HG02610 (cell line): ENCODE data around the gene SLC24A1.
A peak's percentile ranks its signal among the peaks of the same experiment; 100 is the strongest.
"Not testable (repeated sequence)": the region's sequence is repeated elsewhere in the genome, so short reads cannot be mapped to it uniquely, and the experiment has no call there.

Experiments
- ATAC-seq: cut with Tn5 transposase; IDR thresholded peaks from one replicate; pipeline ENCODE4 v1.9.1; 2021; ENCODE audit warnings: mild to moderate bottlenecking, moderate library complexity; ENCODE audit not compliant: unreplicated experiment

Gene SLC24A1

DNA sequence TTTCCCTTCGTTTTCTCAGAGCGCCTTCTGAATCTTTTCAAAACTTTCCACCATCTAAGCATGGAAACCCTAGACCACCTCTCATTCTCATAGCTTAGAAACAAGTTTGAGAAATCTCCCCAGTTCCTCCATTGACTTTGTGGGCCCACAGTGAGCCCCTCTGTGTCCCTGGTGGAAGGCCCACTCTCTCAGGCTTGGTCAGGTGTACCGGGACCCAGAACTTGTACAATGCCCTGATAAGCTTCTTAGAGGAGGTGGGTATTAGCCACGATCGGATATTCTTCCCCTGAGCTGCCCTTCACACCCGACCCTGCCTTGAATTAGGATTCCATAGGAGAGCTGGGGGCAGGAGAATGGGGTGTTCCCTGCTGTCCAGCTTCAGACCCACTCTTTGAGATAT is at the start of gene SLC24A1:
Gene SLC24A1, plus strand, starts transcription at position 301 of the 400 bp plus-strand sequence. CDS start 2,143 bp downstream, outside the sequence.
- ATAC-seq = no peak

DNA sequence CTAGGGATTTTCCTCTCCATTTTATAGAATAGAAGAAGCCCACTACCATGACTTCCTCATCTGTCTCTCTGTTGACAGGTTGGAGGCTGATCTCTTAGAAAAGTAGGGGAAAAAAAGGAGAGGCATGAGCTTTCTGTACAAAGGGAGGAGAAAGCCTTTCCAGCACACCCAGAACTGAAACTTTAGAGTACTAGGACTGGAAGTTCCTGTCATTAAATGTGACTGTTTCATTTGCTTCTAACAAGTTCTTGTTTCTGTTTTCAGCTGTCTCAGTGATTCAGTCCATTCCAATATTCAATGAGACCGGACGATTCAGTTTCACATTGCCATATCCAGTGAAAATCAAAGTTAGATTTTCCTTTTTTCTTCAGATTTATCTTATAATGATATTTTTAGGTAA is 49.8 kb upstream of the SLC24A1 start:
- no peak for ATAC-seq

DNA sequence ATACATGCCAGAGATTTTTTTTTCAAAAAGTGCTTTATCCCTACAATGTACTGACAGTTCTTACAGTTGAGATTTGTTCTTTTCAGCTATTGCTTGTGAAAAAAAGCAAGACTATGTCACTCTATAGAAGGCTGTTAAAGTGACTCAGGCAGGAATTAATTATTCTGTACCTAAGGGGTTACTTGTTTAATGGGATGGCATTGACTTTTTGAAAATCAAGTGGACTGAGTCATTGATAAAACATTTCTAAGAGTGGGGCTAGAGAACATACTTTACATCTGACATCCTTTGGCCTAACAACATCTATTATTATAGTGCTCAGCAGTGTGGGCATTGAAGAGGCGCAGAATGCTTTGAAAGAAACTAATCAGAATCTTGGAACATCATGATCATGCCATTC is 45.1 kb upstream of the SLC24A1 start:
- ATAC-seq = no peak

GRCh38 chr15:65577129-65577996 is 44.4 kb upstream of the SLC24A1 start:
- no peak for ATAC-seq

GRCh38 chr15:65578904-65579728 is 42.6 kb upstream of the SLC24A1 start:
- ATAC-seq = no peak

- ATAC-seq = no peak
Observed at GRCh38 chr15:65579762-65580161, 42.0 kb upstream of the SLC24A1 start.

DNA sequence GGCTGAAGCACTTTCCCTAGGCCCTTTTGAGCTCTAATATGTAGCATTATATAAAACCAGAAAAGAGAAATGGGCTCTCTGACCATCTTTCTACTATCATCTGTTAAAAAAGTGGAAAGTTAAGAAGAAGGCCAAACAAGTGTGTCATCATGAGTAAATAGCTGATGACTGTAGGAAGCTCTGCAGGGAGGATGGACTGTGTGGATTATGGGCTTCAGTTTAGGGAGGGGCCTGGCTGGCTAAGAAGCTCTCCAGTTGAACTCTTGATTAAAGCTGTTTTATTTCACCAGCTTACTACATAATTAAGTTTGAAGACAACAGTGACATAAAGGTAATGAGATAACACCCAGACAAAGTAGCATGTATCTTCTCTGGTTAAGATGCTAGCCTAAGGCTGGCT is 41.5 kb upstream of the SLC24A1 start:
- ATAC-seq = no peak

DNA sequence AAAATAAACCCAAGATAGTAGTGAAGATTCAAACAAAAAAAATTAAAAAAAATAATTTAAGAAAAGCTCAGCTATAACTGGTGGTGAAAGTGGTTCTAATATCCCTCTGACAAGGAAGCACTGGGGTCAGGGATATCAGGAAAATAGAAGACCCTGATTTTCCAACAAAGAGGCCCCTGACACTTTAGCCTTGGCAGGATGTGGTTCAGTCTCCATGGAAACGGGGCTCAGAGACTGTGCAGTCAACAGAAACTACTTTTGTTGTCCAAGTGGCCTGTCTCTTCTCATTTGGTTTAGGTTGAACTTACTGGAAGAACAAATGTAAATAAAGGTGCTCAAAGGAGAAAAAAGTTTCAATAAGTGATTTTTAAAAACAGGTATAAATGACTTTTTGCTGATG is 38.0 kb upstream of the SLC24A1 start:
- no peak for ATAC-seq

DNA sequence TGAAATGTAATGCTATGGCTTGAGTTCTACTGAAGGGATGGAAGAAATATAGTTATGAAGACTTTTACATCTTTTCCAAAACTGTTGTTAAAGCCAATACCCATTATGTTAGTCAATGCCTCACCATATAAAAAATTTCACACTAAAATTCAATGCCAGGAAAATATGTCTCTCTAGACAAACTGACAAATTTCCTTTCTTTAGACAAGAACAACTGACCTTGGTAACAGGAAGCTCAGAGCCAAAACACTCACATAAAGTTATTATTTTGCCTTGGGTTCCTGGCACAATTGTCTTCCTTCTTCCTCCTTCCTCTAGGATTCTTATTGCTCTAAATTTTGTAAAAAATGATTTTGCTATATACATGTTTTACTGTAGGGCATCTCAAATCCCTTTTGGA is 37.5 kb upstream of the SLC24A1 start:
- ATAC-seq = no peak

DNA sequence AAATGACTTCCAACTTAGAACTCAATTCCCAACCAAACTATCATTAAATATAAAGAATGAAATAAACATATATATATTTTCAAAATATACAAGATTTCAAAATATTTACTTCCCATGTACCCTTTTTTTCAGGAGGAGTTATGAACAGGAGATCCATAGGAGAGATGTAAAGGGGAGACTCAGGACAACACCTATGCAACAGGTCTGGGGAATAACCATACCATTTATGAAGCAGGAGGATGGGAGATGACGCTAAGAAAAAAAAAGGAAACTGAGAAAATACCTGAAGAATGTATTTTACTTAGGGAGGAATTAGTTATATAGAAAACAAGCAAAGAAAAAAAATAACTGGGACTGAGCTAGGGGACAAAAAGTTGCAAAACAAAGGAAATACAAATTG is 34.6 kb upstream of the SLC24A1 start:
- ATAC-seq = no peak

- no peak for ATAC-seq
Observed at GRCh38 chr15:65595960-65596359, 25.8 kb upstream of the SLC24A1 start.

DNA sequence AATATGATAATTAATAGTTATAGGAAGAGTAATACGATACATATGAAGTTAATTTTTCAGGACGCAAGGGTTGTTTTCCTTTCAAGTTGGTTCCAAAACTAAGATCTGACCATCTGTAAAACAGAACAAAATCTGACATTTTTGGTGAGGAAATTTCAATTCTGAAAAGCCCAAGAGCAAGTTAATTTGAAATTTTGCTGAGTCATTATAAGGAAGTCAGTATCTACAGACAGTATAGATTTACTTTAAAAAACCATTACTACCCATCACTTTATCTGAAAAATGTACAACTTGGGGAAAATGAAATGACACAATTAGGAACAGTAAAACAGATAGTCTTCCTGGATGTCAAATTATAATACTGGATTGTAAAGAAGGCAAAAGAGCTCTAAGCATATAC is 23.3 kb upstream of the SLC24A1 start:
- no peak for ATAC-seq

GRCh38 chr15:65599677-65600076 is 22.1 kb upstream of the SLC24A1 start:
- no peak for ATAC-seq

GRCh38 chr15:65603134-65603533 is 18.6 kb upstream of the SLC24A1 start:
- ATAC-seq = no peak

DNA sequence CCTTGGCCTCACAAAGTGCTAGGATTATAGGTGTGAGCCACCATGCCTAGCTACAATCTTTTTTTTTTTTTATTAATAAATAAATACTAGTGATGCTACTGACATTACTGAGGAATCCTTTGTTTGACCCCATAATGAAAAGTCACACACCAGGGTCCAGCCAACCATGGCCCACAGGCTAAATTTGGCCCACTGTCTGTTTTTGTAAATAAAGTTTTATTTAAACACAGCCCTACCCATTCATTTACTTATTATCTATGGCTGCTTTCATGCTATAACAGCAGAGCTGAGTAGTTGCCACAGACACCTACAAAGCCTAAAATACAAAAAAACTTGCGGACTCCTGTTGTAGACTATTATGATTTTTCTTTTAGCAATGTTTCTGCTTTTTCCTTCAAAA is 18.2 kb upstream of the SLC24A1 start:
- ATAC-seq = no peak

DNA sequence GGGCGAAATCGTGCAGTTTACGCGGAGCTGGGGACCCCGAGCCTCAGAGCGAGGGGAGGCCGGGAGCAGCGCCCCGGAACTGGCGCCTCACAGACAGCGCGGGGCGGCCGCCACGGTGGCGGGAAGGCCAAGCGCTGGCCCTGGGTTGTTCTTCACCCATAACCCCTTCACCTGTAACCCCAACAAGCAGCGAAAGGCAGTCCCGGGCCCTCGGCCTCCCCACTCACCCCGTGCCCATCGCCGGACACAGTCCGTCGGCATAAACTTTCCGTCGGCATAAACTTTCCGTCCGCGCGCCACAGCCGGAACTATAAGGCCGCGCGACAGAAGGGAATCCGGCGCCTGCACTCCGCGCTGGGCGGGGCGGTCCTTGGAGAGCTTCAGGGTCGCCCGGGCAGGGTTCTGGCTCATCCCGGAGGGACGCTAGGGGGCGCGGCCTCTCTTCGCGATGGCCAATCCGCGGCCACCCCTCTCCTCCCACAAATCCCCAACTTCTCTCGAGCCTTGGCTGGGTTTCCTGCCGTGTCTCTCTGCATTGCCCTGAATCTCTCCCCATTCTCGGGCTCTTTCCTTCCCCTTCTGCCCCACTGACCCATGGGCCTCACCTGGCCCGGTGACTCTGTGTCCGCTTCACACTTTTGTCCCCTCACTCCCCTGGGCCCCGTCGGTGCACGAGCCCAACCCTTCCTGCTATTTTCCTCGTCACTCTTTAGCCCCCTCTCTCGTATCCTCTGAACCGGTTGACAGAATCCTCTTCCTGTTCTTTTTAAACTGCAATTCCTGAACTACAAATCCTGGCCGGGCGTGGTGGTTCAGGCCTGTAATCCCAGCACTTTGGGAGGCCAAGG is 10.6 kb upstream of the SLC24A1 start, which contains the start of gene INTS14:
Gene INTS14, minus strand, starts transcription at position 261 of the 848 bp plus-strand sequence. CDS start 3,751 bp downstream, outside the sequence.
- ATAC-seq = peak; percentile 96

GRCh38 chr15:65611888-65612615 is 9.7 kb upstream of the SLC24A1 start:
- ATAC-seq = no peak

GRCh38 chr15:65612616-65612946 is 9.2 kb upstream of the SLC24A1 start:
- ATAC-seq = no peak

GRCh38 chr15:65612949-65613744 is 8.6 kb upstream of the SLC24A1 start:
- no peak for ATAC-seq

GRCh38 chr15:65615887-65616286 is 5.9 kb upstream of the SLC24A1 start:
- not testable (repeated sequence) for ATAC-seq
